OCI-LY7 (cell line): ENCODE measurements around the gene DLGAP1. TPM values are rescaled to one million over a fixed set of nuclear protein-coding genes. Genes with fewer than 3 reads are reported as not detected.

Experiments used
- BruUV-seq: library from RNA; stranded (reverse); fragments of 400-500 nt; replicated peaks from 2 replicates; lab custom pipeline; 2021; lab: Mats Ljungman, UMichigan
- CTCF ChIA-PET: fragments of 300-600 bp; sonication (Branson Sonifier 250); formaldehyde crosslinking; loops from one replicate; lab custom pipeline; 2022; ENCODE audit warnings: antibody characterized with exemption; ENCODE audit not compliant: unreplicated experiment; lab: Charles Lee
- POLR2A ChIA-PET: fragments of 300-600 bp; sonication (Branson Sonifier 250); formaldehyde crosslinking; loops from one replicate; lab custom pipeline; 2022; ENCODE audit warnings: antibody characterized with exemption; lab: Charles Lee
- DNase-seq: peaks from one replicate; pipeline ENCODE4 v3.0.0-alpha.2; 2015; ENCODE audit warnings: low spot score
- H2AFZ ChIP-seq: fragments of 200-600 bp; sonication (generic), shearing (Covaris generic); 2 replicates; pipeline ENCODE4 v1.6.1; 2014; ENCODE audit warnings: mild to moderate bottlenecking, antibody characterized with exemption, low read length, moderate library complexity
- H3K27ac ChIP-seq: fragments of 200-600 bp; sonication (generic); 2 replicates; pipeline ENCODE4 v1.5.1; 2014; ENCODE audit warnings: mixed run types, low read depth, mild to moderate bottlenecking, moderate library complexity, low read length, inconsistent platforms; ENCODE audit not compliant: poor library complexity, severe bottlenecking
- H3K36me3 ChIP-seq: fragments of 200-600 bp; sonication (generic); 2 replicates; pipeline ENCODE4 v1.6.1; 2014; ENCODE audit warnings: mild to moderate bottlenecking, antibody characterized with exemption, low read length, moderate library complexity, mixed read lengths; ENCODE audit not compliant: insufficient read depth
- H3K4me1 ChIP-seq: fragments of 200-600 bp; sonication (generic); 2 replicates; pipeline ENCODE4 v1.5.1; 2014; ENCODE audit warnings: mild to moderate bottlenecking, low read length; ENCODE audit not compliant: insufficient read depth, poor library complexity, severe bottlenecking
- H3K4me2 ChIP-seq: fragments of 200-600 bp; sonication (generic); 2 replicates; pipeline ENCODE4 v1.6.1; 2014; ENCODE audit warnings: mild to moderate bottlenecking, low read length
- H3K4me3 ChIP-seq: fragments of 200-600 bp; sonication (generic); 2 replicates; pipeline ENCODE4 v1.5.1; 2014; ENCODE audit warnings: mild to moderate bottlenecking, low read depth, low read length; ENCODE audit not compliant: poor library complexity, severe bottlenecking
- H3K79me2 ChIP-seq: fragments of 200-600 bp; sonication (generic); 2 replicates; pipeline ENCODE4 v1.6.1; 2016; ENCODE audit warnings: low read depth, mild to moderate bottlenecking, low read length, moderate library complexity, mixed read lengths; ENCODE audit not compliant: insufficient read depth
- H3K9me2 ChIP-seq: fragments of 200-600 bp; sonication (generic); 2 replicates; pipeline ENCODE4 v1.6.1; 2016; ENCODE audit warnings: mild to moderate bottlenecking, low read length, mixed read lengths; ENCODE audit not compliant: insufficient read depth
- H3K9me3 ChIP-seq: fragments of 200-600 bp; sonication (generic); 2 replicates; pipeline ENCODE4 v1.6.1; 2014; ENCODE audit warnings: mild to moderate bottlenecking, mixed run types, low read length, mixed read lengths
- H4K20me1 ChIP-seq: fragments of 200-600 bp; sonication (generic); 2 replicates; pipeline ENCODE4 v1.6.1; 2014; ENCODE audit warnings: mild to moderate bottlenecking, antibody characterized with exemption, low read length, moderate library complexity, mixed read lengths; ENCODE audit not compliant: insufficient read depth
- CTCF ChIP-seq: fragments of 200-600 bp; sonication (generic); conservative IDR thresholded peaks from 2 replicates; pipeline ENCODE4 v1.5.1; 2014; ENCODE audit warnings: mild to moderate bottlenecking, antibody characterized with exemption, low read length, moderate library complexity, mixed read lengths
- EZH2phosphoT487 ChIP-seq: fragments of 200-600 bp; sonication (generic); IDR thresholded peaks from 2 replicates; pipeline ENCODE4 v1.6.1; 2018; ENCODE audit warnings: low read depth, borderline replicate concordance, mild to moderate bottlenecking, mixed run types, antibody characterized with exemption, low read length, moderate library complexity, mixed read lengths
- intact Hi-C: fragments of 100-400 bp; cut with micrococcal nuclease; formaldehyde crosslinking; loops from one replicate; pipeline ENCODE4 v1.10.0; 2022; ENCODE audit not compliant: unreplicated experiment
- total RNA-seq, 2 experiments: library from RNA; depleted of rRNA in 1 of 2; stranded (reverse); fragments of >200 nt in 1 of 2; shearing (Covaris generic) in 1 of 2; gene quantifications; 2 replicates each; pipeline ENCODE4 v1.2.3, GENCODE V29; 2014 to 2022

DLGAP1 gene
- total RNA-seq, 2 experiments from 2014 or later: 0.22 TPM; not detected in 1

GRCh38 chr18:3985664-3986063, 469.4 kb downstream of the DLGAP1 start:
- Histone ChIP-seq H3K4me1 (peaks cover 18% of the 10 kb centered on the region), H3K36me3 (no peaks in the 10 kb centered on the region), H4K20me1 (no peaks in the 10 kb centered on the region), H3K9me3 (no peaks in the 10 kb centered on the region), H2AFZ (peak overlapping the region; percentile 92), H3K9me2 (no peaks in the 10 kb centered on the region), H3K4me3 (no peak overlapping the region), H3K27ac (no peak overlapping the region), H3K4me2 (peak overlapping the region; percentile 33), H3K79me2 (no peaks in the 10 kb centered on the region)
- no TSS peak for BruUV-seq
- DNase-seq: no peak
- POLR2A ChIA-PET: interaction anchor here (0.7 to 2.4 kb wide), 9 partner anchors 8 to 869 kb away, joined by 3 to 10 read pairs (median 4); no protein-coding TSS in a partner anchor
- no peak for TF ChIP-seq CTCF
- intact Hi-C loops: no loop called here
- CTCF ChIA-PET: interaction anchor here (1.5 kb wide), 1 partner anchor 215 kb away, joined by 4 read pairs; no protein-coding TSS in a partner anchor

- Histone ChIP-seq H4K20me1 (no peaks in the 10 kb centered on the region), H2AFZ (peak overlapping the region; percentile 92), H3K27ac (no peak overlapping the region), H3K4me3 (no peak overlapping the region), H3K79me2 (no peaks in the 10 kb centered on the region), H3K9me2 (no peaks in the 10 kb centered on the region), H3K9me3 (no peaks in the 10 kb centered on the region), H3K4me1 (peaks cover 18% of the 10 kb centered on the region), H3K36me3 (no peaks in the 10 kb centered on the region), H3K4me2 (peak overlapping the region; percentile 33)
- intact Hi-C loops: no loop called here
- CTCF ChIA-PET: interaction anchor here (1.5 kb wide), 1 partner anchor 214 kb away, joined by 4 read pairs; no protein-coding TSS in a partner anchor
- no peak for TF ChIP-seq CTCF
- no peak for TF ChIP-seq EZH2phosphoT487
- no TSS peak for BruUV-seq
- peak; percentile 11 for DNase-seq
- POLR2A ChIA-PET: interaction anchor here (0.7 to 2.4 kb wide), 11 partner anchors 8 to 868 kb away, joined by 3 to 10 read pairs (median 4); no protein-coding TSS in a partner anchor
Measured at GRCh38 chr18:3985020-3985419, 470.1 kb downstream of the DLGAP1 start.

GRCh38 chr18:3984163-3984757, 470.8 kb downstream of the DLGAP1 start:
- POLR2A ChIA-PET: interaction anchor here (1.4 to 2.4 kb wide), 4 partner anchors 17 to 212 kb away, joined by 3 to 6 read pairs (median 4); no protein-coding TSS in a partner anchor
- intact Hi-C loops: no loop called here
- no peaks in the 10 kb centered on the region for H4K20me1 ChIP-seq
- peak overlapping the region; percentile 92 for H2AFZ ChIP-seq
- peaks cover 3% of the 10 kb centered on the region; the same call in 1 of the 2 replicates for H3K9me3 ChIP-seq
- H3K4me1 ChIP-seq: peaks cover 18% of the 10 kb centered on the region
- CTCF ChIA-PET: interaction anchor here (1.5 kb wide), 1 partner anchor 213 kb away, joined by 4 read pairs; no protein-coding TSS in a partner anchor
- H3K9me2 ChIP-seq: no peaks in the 10 kb centered on the region
- no peak overlapping the region for H3K4me3 ChIP-seq
- BruUV-seq: no TSS peak
- no peaks in the 10 kb centered on the region for H3K36me3 ChIP-seq
- no peak overlapping the region for H3K4me2 ChIP-seq
- H3K79me2 ChIP-seq: no peaks in the 10 kb centered on the region
- TF ChIP-seq CTCF: no peak
- TF ChIP-seq EZH2phosphoT487: no peak
- no peak for DNase-seq
- H3K27ac ChIP-seq: no peak overlapping the region
